Measurements from ENCODE around the gene SLC7A11.

SLC7A11 gene

GRCh38 chr4:138234248-138234647 lies 7.9 kb downstream of the SLC7A11 start (continued):
- TF ChIP-seq TCF4 (CRISPR knock-in tag; IDR thresholded peaks at IDR 0.05; ENCODE audit: borderline replicate concordance) (no peak), ZNF8 (CRISPR knock-in tag; IDR thresholded peaks at IDR 0.05) (no peak), PPARA (CRISPR knock-in tag; IDR thresholded peaks at IDR 0.05; ENCODE audit: borderline replicate concordance) (no peak), POU6F1 (CRISPR knock-in tag; IDR thresholded peaks at IDR 0.05; ENCODE audit: borderline replicate concordance, low read depth) (no peak), BACH2 (CRISPR knock-in tag; IDR thresholded peaks at IDR 0.05; ENCODE audit: borderline replicate concordance) (no peak), ZNF565 (CRISPR knock-in tag; conservative IDR thresholded peaks at IDR 0.05; ENCODE audit: low read depth) (no peak)

- no peak for TF ChIP-seq TSHZ2 (CRISPR knock-in tag; IDR thresholded peaks at IDR 0.05)
- TF ChIP-seq ZNF8 (CRISPR knock-in tag; IDR thresholded peaks at IDR 0.05), result no peak
- no peak for TF ChIP-seq PPARA (CRISPR knock-in tag; IDR thresholded peaks at IDR 0.05; ENCODE audit: borderline replicate concordance)
- TF ChIP-seq RARB (CRISPR knock-in tag; IDR thresholded peaks at IDR 0.05), result no peak
- no peak for TF ChIP-seq CSDC2 (CRISPR knock-in tag; IDR thresholded peaks at IDR 0.05)
- no peak for TF ChIP-seq ZFP3 (CRISPR knock-in tag; IDR thresholded peaks at IDR 0.05)
- TF ChIP-seq CSRNP3 (CRISPR knock-in tag; IDR thresholded peaks at IDR 0.05), result no peak
- no peak for TF ChIP-seq ARNTL (CRISPR knock-in tag; IDR thresholded peaks at IDR 0.05; ENCODE audit: borderline replicate concordance, low read depth)
- TF ChIP-seq CREB5 (CRISPR knock-in tag; IDR thresholded peaks at IDR 0.05; ENCODE audit: low read depth), result no peak
- no peak for TF ChIP-seq POU6F1 (CRISPR knock-in tag; IDR thresholded peaks at IDR 0.05; ENCODE audit: borderline replicate concordance, low read depth)
- no peak for TF ChIP-seq ZNF70 (CRISPR knock-in tag; IDR thresholded peaks at IDR 0.05)
- no peak for TF ChIP-seq SNAI2 (CRISPR knock-in tag; IDR thresholded peaks at IDR 0.05)
- no peak for TF ChIP-seq GLIS3 (CRISPR knock-in tag; IDR thresholded peaks at IDR 0.05)
- no peak for TF ChIP-seq ZNF565 (CRISPR knock-in tag; conservative IDR thresholded peaks at IDR 0.05; ENCODE audit: low read depth)
- TF ChIP-seq OSR1 (CRISPR knock-in tag; IDR thresholded peaks at IDR 0.05), result no peak
- TF ChIP-seq TCF4 (CRISPR knock-in tag; IDR thresholded peaks at IDR 0.05; ENCODE audit: borderline replicate concordance), result no peak
- TF ChIP-seq ZC3H10 (CRISPR knock-in tag; IDR thresholded peaks at IDR 0.05), result no peak
- TF ChIP-seq ISL1 (CRISPR knock-in tag; IDR thresholded peaks at IDR 0.05), result no peak
- no peak for ATAC-seq
These were observed 8.7 kb downstream of the SLC7A11 start for GRCh38 chr4:138233313-138234034.

- no peak for TF ChIP-seq ISL1 (CRISPR knock-in tag; IDR thresholded peaks at IDR 0.05)
- TF ChIP-seq ZNF70 (CRISPR knock-in tag; IDR thresholded peaks at IDR 0.05), result no peak
- no peak for TF ChIP-seq CREB5 (CRISPR knock-in tag; IDR thresholded peaks at IDR 0.05; ENCODE audit: low read depth)
- no peak for TF ChIP-seq CSRNP3 (CRISPR knock-in tag; IDR thresholded peaks at IDR 0.05)
- no peak for TF ChIP-seq ESRRG (CRISPR knock-in tag; IDR thresholded peaks at IDR 0.05)
- ATAC-seq, result no peak
These were observed 9.8 kb downstream of the SLC7A11 start for GRCh38 chr4:138232364-138232763.
